DOHH2 (cell line): ENCODE data around the gene C12orf42.
"Not testable (repeated sequence)": the region's sequence is repeated elsewhere in the genome, so short reads cannot be mapped to it uniquely, and the experiment has no call there.

ENCODE experiments used
- H3F3A ChIP-seq: fragments of 200-600 bp; sonication (generic), shearing (Covaris generic); 2 replicates; pipeline ENCODE4 v1.6.0; 2016; ENCODE audit warnings: antibody characterized with exemption, mild to moderate bottlenecking; ENCODE audit not compliant: control insufficient read depth, insufficient read depth
- H3K27ac ChIP-seq: fragments of 200-600 bp; sonication (generic); 2 replicates; pipeline ENCODE4 v1.5.1; 2014; ENCODE audit warnings: low read depth, mild to moderate bottlenecking, low read length, moderate library complexity
- H3K27me3 ChIP-seq: fragments of 200-600 bp; sonication (generic); 2 replicates; pipeline ENCODE4 v1.6.1; 2014; ENCODE audit warnings: mild to moderate bottlenecking, low read length, mixed read lengths; ENCODE audit not compliant: control insufficient read depth
- H3K36me3 ChIP-seq: fragments of 200-600 bp; sonication (generic); 2 replicates; pipeline ENCODE4 v1.6.1; 2014; ENCODE audit warnings: mild to moderate bottlenecking, low read length, moderate library complexity, mixed read lengths; ENCODE audit not compliant: control insufficient read depth
- H3K4me1 ChIP-seq: fragments of 200-600 bp; sonication (generic); 2 replicates; pipeline ENCODE4 v1.6.1; 2014; ENCODE audit warnings: mild to moderate bottlenecking, low read length, mixed read lengths; ENCODE audit not compliant: control insufficient read depth
- H3K4me2 ChIP-seq: fragments of 200-600 bp; sonication (generic); 2 replicates; pipeline ENCODE4 v1.6.0; 2014; ENCODE audit warnings: mild to moderate bottlenecking, low read length, moderate library complexity
- H3K4me3 ChIP-seq: fragments of 200-600 bp; sonication (generic); 2 replicates; pipeline ENCODE4 v1.5.1; 2014; ENCODE audit warnings: mild to moderate bottlenecking, low read length, mixed read lengths
- H3K79me2 ChIP-seq: fragments of 200-600 bp; sonication (generic); 2 replicates; pipeline ENCODE4 v1.6.1; 2014; ENCODE audit warnings: mild to moderate bottlenecking, low read length, mixed read lengths; ENCODE audit not compliant: control insufficient read depth
- H3K9me2 ChIP-seq: fragments of 200-600 bp; sonication (generic); replicated peaks from 2 replicates; pipeline ENCODE4 v1.6.1; 2014; ENCODE audit warnings: mild to moderate bottlenecking, low read length, mixed read lengths; ENCODE audit not compliant: control insufficient read depth
- H3K9me3 ChIP-seq: fragments of 200-600 bp; sonication (generic); 2 replicates; pipeline ENCODE4 v1.6.1; 2014; ENCODE audit warnings: antibody characterized with exemption, low read length, mixed read lengths; ENCODE audit not compliant: control insufficient read depth, insufficient read depth
- H4K20me1 ChIP-seq: fragments of 200-600 bp; sonication (generic); 2 replicates; pipeline ENCODE4 v1.6.0; 2014; ENCODE audit warnings: low read depth, mild to moderate bottlenecking, antibody characterized with exemption, low read length, moderate library complexity; ENCODE audit not compliant: control insufficient read depth, insufficient read depth
- CTCF ChIP-seq: fragments of 200-600 bp; sonication (generic); IDR thresholded peaks from one replicate; pipeline ENCODE4 v1.5.1; 2014; ENCODE audit warnings: antibody characterized with exemption, mild to moderate bottlenecking, low read depth, low read length; ENCODE audit not compliant: poor library complexity, severe bottlenecking
- EZH2phosphoT487 ChIP-seq: fragments of 200-600 bp; sonication (generic); IDR thresholded peaks from 2 replicates; pipeline ENCODE4 v1.6.1; 2017; ENCODE audit warnings: borderline replicate concordance, mild to moderate bottlenecking, antibody characterized with exemption, low read length, moderate library complexity, mixed read lengths

The C12orf42 gene

GRCh38 chr12:103431950-103432349 lies 63.8 kb downstream of the C12orf42 start:
- H3K27me3 ChIP-seq: no peaks in the 10 kb centered on the region
- H3K27ac ChIP-seq: no peak overlapping the region
- TF ChIP-seq CTCF (no peak), EZH2phosphoT487 (no peak)
- no peaks in the 10 kb centered on the region for H3K4me1 ChIP-seq
- no peaks in the 10 kb centered on the region for H3K36me3 ChIP-seq
- H4K20me1 ChIP-seq: no peaks in the 10 kb centered on the region
- no peak overlapping the region for H3K4me3 ChIP-seq
- H3K79me2 ChIP-seq: no peaks in the 10 kb centered on the region
- no peaks in the 10 kb centered on the region for H3K9me3 ChIP-seq
- H3F3A ChIP-seq: no peaks in the 10 kb centered on the region
- H3K4me2 ChIP-seq: no peak overlapping the region
- H3K9me2 ChIP-seq: no peaks in the 10 kb centered on the region

- no peaks in the 10 kb centered on the region for H3K36me3 ChIP-seq
- no peaks in the 10 kb centered on the region for H4K20me1 ChIP-seq
- H3K9me2 ChIP-seq: no peaks in the 10 kb centered on the region
- H3F3A ChIP-seq: no peaks in the 10 kb centered on the region
- no peaks in the 10 kb centered on the region for H3K27me3 ChIP-seq
- H3K4me1 ChIP-seq: no peaks in the 10 kb centered on the region
- H3K9me3 ChIP-seq: no peaks in the 10 kb centered on the region
- no peaks in the 10 kb centered on the region for H3K79me2 ChIP-seq
- no peak overlapping the region for H3K4me3 ChIP-seq
- TF ChIP-seq EZH2phosphoT487 (no peak), CTCF (no peak)
- no peak overlapping the region for H3K27ac ChIP-seq
- no peak overlapping the region for H3K4me2 ChIP-seq
Observed at GRCh38 chr12:103431387-103431786, 64.4 kb downstream of the C12orf42 start.

GRCh38 chr12:103425674-103426073 lies 70.1 kb downstream of the C12orf42 start:
- not testable (repeated sequence) for H3K4me3 ChIP-seq, H3K79me2 ChIP-seq, H3K9me3 ChIP-seq, H3K27me3 ChIP-seq, H3F3A ChIP-seq, H3K27ac ChIP-seq, H3K4me1 ChIP-seq, H3K9me2 ChIP-seq, H3K4me2 ChIP-seq, H4K20me1 ChIP-seq, H3K36me3 ChIP-seq

GRCh38 chr12:103424849-103425586 lies 70.8 kb downstream of the C12orf42 start:
- H3K27ac ChIP-seq, H3K9me3 ChIP-seq, H3K4me1 ChIP-seq, H4K20me1 ChIP-seq, H3K4me2 ChIP-seq, H3F3A ChIP-seq, H3K79me2 ChIP-seq, H3K9me2 ChIP-seq, H3K36me3 ChIP-seq, H3K4me3 ChIP-seq, H3K27me3 ChIP-seq: not testable (repeated sequence)
